Cardiac muscle cell (in vitro differentiated cells and primary cell): ENCODE measurements around the gene CUL1. TPM values are rescaled to one million over a fixed set of nuclear protein-coding genes. Genes with fewer than 3 reads are reported as not detected.

Experiments
- DNase-seq, 2 donors: peaks; one replicate each; pipeline versions ENCODE4 v3.0.0 to v3.0.0-alpha.2; 2010 to 2017; ENCODE audit warnings: low read depth in 1 of 2, low spot score in 1 of 2
- H3K27ac ChIP-seq: fragments of 200-600 bp; sonication (generic); 2 replicates; pipeline ENCODE4 v1.5.1; 2016
- H3K27me3 ChIP-seq: fragments of 200-600 bp; sonication (generic); 2 replicates; pipeline ENCODE4 v1.6.0; 2016; ENCODE audit warnings: control low read depth
- H3K36me3 ChIP-seq: fragments of 200-600 bp; sonication (generic); 2 replicates; pipeline ENCODE4 v1.5.1; 2016; ENCODE audit warnings: control low read depth
- H3K4me1 ChIP-seq: fragments of 200-600 bp; sonication (generic); 2 replicates; pipeline ENCODE4 v1.8.1; 2017; ENCODE audit warnings: low read depth, mild to moderate bottlenecking, mixed run types
- H3K4me3 ChIP-seq: fragments of 200-600 bp; sonication (generic); 2 replicates; pipeline ENCODE4 v1.5.1; 2016; ENCODE audit warnings: mild to moderate bottlenecking
- H3K9me3 ChIP-seq: fragments of 200-600 bp; sonication (generic); 2 replicates; pipeline ENCODE4 v1.5.1; 2017; ENCODE audit warnings: low read depth, mild to moderate bottlenecking, control low read depth
- CTCF ChIP-seq: IDR thresholded peaks from 2 replicates; pipeline ENCODE4 v1.5.1; 2012; ENCODE audit warnings: low read depth, mild to moderate bottlenecking, low read length
- polyA plus RNA-seq: library from polyadenylated mRNA; unstranded; fragments of >200 nt; fragmentation: Nextera tagmentation; extraction: Ambion mirVana; gene quantifications from 2 replicates; pipeline ENCODE4 v1.2.1, GENCODE V29; 2016
- total RNA-seq: library from RNA; depleted of rRNA; stranded (reverse); fragments of >200 nt; gene quantifications from 2 replicates; pipeline ENCODE4 v1.2.3, GENCODE V29; 2016

CUL1 gene
- total and polyA plus RNA-seq, 2 experiments from 2014 or later, result 58.8 to 71.6 TPM

- Histone ChIP-seq H3K27ac (peak overlapping the region; percentile 32), H3K4me1 (peaks cover 7% of the 10 kb centered on the region), H3K4me3 (no peak overlapping the region), H3K27me3 (no peaks in the 10 kb centered on the region), H3K36me3 (peaks cover 78% of the 10 kb centered on the region), H3K9me3 (no peaks in the 10 kb centered on the region)
- no peak for TF ChIP-seq CTCF
- no peak for DNase-seq
Measured at GRCh38 chr7:148790131-148790726, 91.5 kb downstream of the CUL1 start.

GRCh38 chr7:148790850-148791249, 92.1 kb downstream of the CUL1 start:
- Histone ChIP-seq H3K4me3 (no peak overlapping the region), H3K4me1 (peaks cover 7% of the 10 kb centered on the region), H3K27me3 (no peaks in the 10 kb centered on the region), H3K36me3 (peaks cover 74% of the 10 kb centered on the region), H3K27ac (no peak overlapping the region), H3K9me3 (no peaks in the 10 kb centered on the region)
- no peak for DNase-seq
- TF ChIP-seq CTCF, result no peak

- H3K4me3 ChIP-seq, result no peak overlapping the region
- H3K36me3 ChIP-seq, result peaks cover 67% of the 10 kb centered on the region
- no peaks in the 10 kb centered on the region for H3K9me3 ChIP-seq
- H3K4me1 ChIP-seq, result peaks cover 14% of the 10 kb centered on the region
- no peak overlapping the region for H3K27ac ChIP-seq
- DNase-seq, result no peak
- no peaks in the 10 kb centered on the region for H3K27me3 ChIP-seq
- TF ChIP-seq CTCF, result no peak
Measured at GRCh38 chr7:148791546-148791945, 92.8 kb downstream of the CUL1 start.

GRCh38 chr7:148793590-148793989, 94.9 kb downstream of the CUL1 start:
- H3K27ac ChIP-seq, result no peak overlapping the region
- H3K27me3 ChIP-seq, result no peaks in the 10 kb centered on the region
- peak in 1 of 2 donors; percentile 10 for DNase-seq
- TF ChIP-seq CTCF, result no peak
- no peak overlapping the region for H3K4me3 ChIP-seq
- no peaks in the 10 kb centered on the region for H3K9me3 ChIP-seq
- H3K4me1 ChIP-seq, result peaks cover 16% of the 10 kb centered on the region
- peaks cover 62% of the 10 kb centered on the region for H3K36me3 ChIP-seq

- Histone ChIP-seq H3K4me3 (no peak overlapping the region), H3K27ac (no peak overlapping the region), H3K9me3 (no peaks in the 10 kb centered on the region), H3K4me1 (peaks cover 16% of the 10 kb centered on the region), H3K36me3 (peaks cover 63% of the 10 kb centered on the region), H3K27me3 (no peaks in the 10 kb centered on the region)
- no peak for DNase-seq
- TF ChIP-seq CTCF, result no peak
Measured at GRCh38 chr7:148794476-148794875, 95.8 kb downstream of the CUL1 start.
